HepG2 (cell line): Measurements from ENCODE around the gene TRAPPC3. TPM values are rescaled to one million over a fixed set of nuclear protein-coding genes. Genes with fewer than 3 reads are reported as not detected.

ENCODE experiments used
- CBX5 ChIP-seq: sonication (generic); formaldehyde crosslinking; IDR thresholded peaks from 2 replicates; pipeline ENCODE4 v1.4.0; 2020; ENCODE audit warnings: missing genetic modification reagents, borderline replicate concordance
- CENPX ChIP-seq: sonication (generic); formaldehyde crosslinking; IDR thresholded peaks from 2 replicates; pipeline ENCODE4 v1.9.0; 2021; ENCODE audit warnings: mild to moderate bottlenecking, missing genetic modification reagents, moderate library complexity
- ELF4 ChIP-seq: sonication (generic); formaldehyde crosslinking; IDR thresholded peaks from 2 replicates; pipeline ENCODE4 v1.5.0; 2020; ENCODE audit warnings: missing genetic modification reagents, mild to moderate bottlenecking, moderate library complexity, borderline replicate concordance
- HNF4G ChIP-seq, 2 experiments: sonication (generic) in 1 of 2; formaldehyde crosslinking in 1 of 2; IDR thresholded peaks; 2 replicates each; pipeline versions ENCODE4 v1.4.0 to v1.6.1; 2011 to 2020; ENCODE audit warnings: borderline replicate concordance in 2 of 2, low read depth in 2 of 2, mild to moderate bottlenecking in 2 of 2, low read length in 1 of 2, missing genetic modification reagents in 1 of 2, moderate library complexity in 1 of 2
- KAT2B ChIP-seq: fragments of 150-350 bp; IDR thresholded peaks from 2 replicates; pipeline ENCODE4 v1.6.1; 2014; ENCODE audit warnings: low read depth, low read length, borderline replicate concordance
- LRRFIP1 ChIP-seq: sonication (generic); formaldehyde crosslinking; conservative IDR thresholded peaks from 2 replicates; pipeline ENCODE4 v1.4.0; 2020; ENCODE audit warnings: missing genetic modification reagents
- POGZ ChIP-seq: sonication (generic); formaldehyde crosslinking; IDR thresholded peaks from 2 replicates; pipeline ENCODE4 v1.4.0; 2020; ENCODE audit warnings: mild to moderate bottlenecking, missing genetic modification reagents
- SIX4 ChIP-seq: sonication (generic); formaldehyde crosslinking; IDR thresholded peaks from 2 replicates; pipeline ENCODE4 v1.4.0; 2020; ENCODE audit warnings: missing genetic modification reagents
- TSC22D2 ChIP-seq: sonication (generic); formaldehyde crosslinking; IDR thresholded peaks from 2 replicates; pipeline ENCODE4 v1.5.1; 2020; ENCODE audit warnings: missing genetic modification reagents, mild to moderate bottlenecking, borderline replicate concordance
- ZEB1 ChIP-seq: IDR thresholded peaks from 2 replicates; pipeline ENCODE4 v1.6.1; 2012; ENCODE audit warnings: mild to moderate bottlenecking, low read depth, inconsistent platforms; ENCODE audit not compliant: insufficient replicate concordance
- ZNF10 ChIP-seq: sonication (generic); formaldehyde crosslinking; IDR thresholded peaks from 2 replicates; pipeline ENCODE4 v1.4.0; 2020; ENCODE audit warnings: mild to moderate bottlenecking, low read depth, missing genetic modification reagents, borderline replicate concordance
- ZNF644 ChIP-seq: IDR thresholded peaks from 2 replicates; pipeline ENCODE4 v1.6.1; 2016; ENCODE audit warnings: low read depth
- ZSCAN21 ChIP-seq: sonication (generic); formaldehyde crosslinking; IDR thresholded peaks from 2 replicates; pipeline ENCODE4 v1.8.0; 2022; ENCODE audit warnings: mild to moderate bottlenecking, missing genetic modification reagents, moderate library complexity, borderline replicate concordance
- ZSCAN29 ChIP-seq: sonication (generic); formaldehyde crosslinking; conservative IDR thresholded peaks from 2 replicates; pipeline ENCODE4 v1.4.0; 2020; ENCODE audit warnings: mild to moderate bottlenecking, missing genetic modification reagents
- ZUFSP ChIP-seq: sonication (generic); formaldehyde crosslinking; IDR thresholded peaks from 2 replicates; pipeline ENCODE4 v1.9.0; 2021; ENCODE audit warnings: missing genetic modification reagents, mild to moderate bottlenecking, borderline replicate concordance
- ZXDC ChIP-seq: sonication (generic); formaldehyde crosslinking; IDR thresholded peaks from 2 replicates; pipeline ENCODE4 v1.5.0; 2020; ENCODE audit warnings: mild to moderate bottlenecking, missing genetic modification reagents
- polyA plus RNA-seq, 8 experiments: library from polyadenylated mRNA; depleted of rRNA in 3 of 8; stranded (reverse) in 7 of 8; unstranded in 1 of 8; fragments of >200 nt; fragmentation: Illumina TruSeq in 4 of 8; extraction: Trizol in 4 of 8; gene quantifications; 2 replicates each; pipeline versions ENCODE4 v1.2.1 to v1.2.3, GENCODE V29; 2011 to 2016; ENCODE audit warnings: low read depth in 4 of 8, missing spikeins in 1 of 8, mixed read lengths in 1 of 8; ENCODE audit not compliant: insufficient read depth in 1 of 8
- total RNA-seq, 5 experiments: library from RNA; depleted of rRNA; stranded (reverse); fragments of >200 nt; fragmentation: Illumina TruSeq; extraction: Trizol; gene quantifications; 2 replicates each; pipeline ENCODE4 v1.2.3, GENCODE V29; 2016; ENCODE audit warnings: low read depth in 1 of 5
- TF ChIP-seq, protein P1 (sequence below): sonication (generic); formaldehyde crosslinking; IDR thresholded peaks from 2 replicates; pipeline ENCODE4 v1.8.0; 2022; ENCODE audit warnings: mild to moderate bottlenecking, missing genetic modification reagents
- TF ChIP-seq, protein P2 (sequence below): sonication (generic); formaldehyde crosslinking; IDR thresholded peaks from 2 replicates; pipeline ENCODE4 v1.4.0; 2020; ENCODE audit warnings: missing genetic modification reagents

TRAPPC3 gene
- total and polyA plus RNA-seq, 2 of the 13 experiments (the other 11 are each of a cell fraction or from before 2014, with no cell fraction given) = 53.7 to 62.4 TPM

DNA sequence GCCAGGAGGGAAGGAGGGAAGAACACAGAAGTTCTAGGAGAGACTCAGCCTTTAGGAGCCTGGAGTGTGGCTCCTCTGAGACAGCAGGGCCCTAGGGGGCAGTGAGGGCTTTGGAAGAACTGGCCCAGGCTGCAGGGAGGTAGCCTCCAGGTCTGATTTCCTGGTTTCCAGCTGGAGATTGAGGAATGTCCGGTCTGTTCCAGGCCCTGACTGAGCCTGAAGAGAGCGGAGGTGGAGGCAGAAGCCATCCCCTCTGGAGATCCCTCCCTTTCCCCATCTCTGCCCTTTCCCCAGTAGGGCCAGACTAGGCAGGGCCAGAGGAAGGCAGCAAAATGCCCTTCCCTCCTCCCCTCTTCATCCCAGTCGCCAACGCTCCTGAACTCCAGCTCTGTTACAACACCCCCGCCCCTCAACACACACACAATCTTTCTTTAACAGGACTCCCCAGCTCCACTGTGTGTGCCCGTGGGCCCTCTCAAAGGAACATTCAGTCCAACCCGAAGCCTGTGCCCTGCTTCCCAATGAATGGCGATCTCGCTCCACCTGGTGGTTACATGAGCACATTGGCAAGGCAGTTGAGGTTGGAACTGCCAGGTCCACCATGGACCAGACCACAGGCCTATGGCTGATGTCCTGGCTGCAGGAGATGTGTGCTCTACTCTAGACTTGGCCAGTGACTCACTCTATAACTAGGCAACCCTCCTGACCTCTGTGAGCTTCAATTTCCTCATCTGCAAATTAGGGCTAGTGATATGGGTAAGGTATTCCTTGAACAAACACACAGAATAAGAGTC, 38.7 kb upstream of the TRAPPC3 start (continued):
- 0 out of 2 replicates have a peak, but pooled peaks have one; percentile 55 for TF ChIP-seq ZSCAN29 (CRISPR knock-in tag)
- no peak for TF ChIP-seq ELF4 (CRISPR knock-in tag)
- no peak; the same call in 1 of the 2 replicates for TF ChIP-seq SIX4
- no peak for TF ChIP-seq ZEB1
- TF ChIP-seq KAT2B = no peak
- TF ChIP-seq LRRFIP1 (CRISPR knock-in tag) = no peak
- TF ChIP-seq ZUFSP (CRISPR knock-in tag) = no peak
- no peak for TF ChIP-seq POGZ (CRISPR knock-in tag)
- TF ChIP-seq CENPX (CRISPR knock-in tag) = no peak
- TF ChIP-seq ZXDC (CRISPR knock-in tag) = no peak
- peak; percentile 76 for TF ChIP-seq ZNF644 (CRISPR knock-in tag)
- no peak for TF ChIP-seq HNF4G (IDR thresholded peaks at IDR 0.05; ENCODE audit: borderline replicate concordance, low read depth, low read length)
- no peak for TF ChIP-seq HNF4G (CRISPR knock-in tag; IDR thresholded peaks at IDR 0.05; ENCODE audit: borderline replicate concordance, low read depth)
- TF ChIP-seq CBX5 (CRISPR knock-in tag) = no peak; the same call in 1 of the 2 replicates
- TF ChIP-seq ZSCAN21 = no peak
- TF ChIP-seq ZNF10 (CRISPR knock-in tag) = no peak
- TF ChIP-seq TSC22D2 (CRISPR knock-in tag) = no peak
- TF ChIP-seq, protein P1, sequence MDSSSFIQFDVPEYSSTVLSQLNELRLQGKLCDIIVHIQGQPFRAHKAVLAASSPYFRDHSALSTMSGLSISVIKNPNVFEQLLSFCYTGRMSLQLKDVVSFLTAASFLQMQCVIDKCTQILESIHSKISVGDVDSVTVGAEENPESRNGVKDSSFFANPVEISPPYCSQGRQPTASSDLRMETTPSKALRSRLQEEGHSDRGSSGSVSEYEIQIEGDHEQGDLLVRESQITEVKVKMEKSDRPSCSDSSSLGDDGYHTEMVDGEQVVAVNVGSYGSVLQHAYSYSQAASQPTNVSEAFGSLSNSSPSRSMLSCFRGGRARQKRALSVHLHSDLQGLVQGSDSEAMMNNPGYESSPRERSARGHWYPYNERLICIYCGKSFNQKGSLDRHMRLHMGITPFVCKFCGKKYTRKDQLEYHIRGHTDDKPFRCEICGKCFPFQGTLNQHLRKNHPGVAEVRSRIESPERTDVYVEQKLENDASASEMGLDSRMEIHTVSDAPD (CRISPR knock-in tag) = no peak; the same call in 1 of the 2 replicates
- TF ChIP-seq, protein P2, sequence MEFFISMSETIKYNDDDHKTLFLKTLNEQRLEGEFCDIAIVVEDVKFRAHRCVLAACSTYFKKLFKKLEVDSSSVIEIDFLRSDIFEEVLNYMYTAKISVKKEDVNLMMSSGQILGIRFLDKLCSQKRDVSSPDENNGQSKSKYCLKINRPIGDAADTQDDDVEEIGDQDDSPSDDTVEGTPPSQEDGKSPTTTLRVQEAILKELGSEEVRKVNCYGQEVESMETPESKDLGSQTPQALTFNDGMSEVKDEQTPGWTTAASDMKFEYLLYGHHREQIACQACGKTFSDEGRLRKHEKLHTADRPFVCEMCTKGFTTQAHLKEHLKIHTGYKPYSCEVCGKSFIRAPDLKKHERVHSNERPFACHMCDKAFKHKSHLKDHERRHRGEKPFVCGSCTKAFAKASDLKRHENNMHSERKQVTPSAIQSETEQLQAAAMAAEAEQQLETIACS = no peak
